ENCODE measurements around the gene KCNT2. TPM values are rescaled to one million over a fixed set of nuclear protein-coding genes. Genes with fewer than 3 reads are reported as not detected.

The KCNT2 gene
- polyA plus RNA-seq, 1 donor from 2014 or later, result 21.4 TPM

DNA sequence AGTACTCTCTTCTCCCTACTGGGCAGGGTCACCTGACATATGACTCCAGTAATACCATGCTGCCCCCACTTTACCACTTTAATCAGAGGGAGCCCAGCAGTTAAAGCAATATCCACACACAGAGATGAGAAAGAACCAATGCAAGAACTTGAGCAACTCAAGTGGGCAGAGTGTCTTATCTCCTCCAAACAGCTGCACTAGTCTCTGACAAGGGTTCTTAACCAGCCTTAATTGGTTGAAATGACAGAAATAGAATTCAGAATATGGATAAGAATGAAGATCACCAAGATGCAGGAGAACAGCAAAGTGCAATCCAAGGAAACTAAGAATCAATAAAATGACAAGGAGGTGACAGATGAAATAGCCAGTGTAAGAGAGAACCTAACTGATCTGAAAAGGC lies 91.0 kb downstream of the KCNT2 start:
- H3K4me3 ChIP-seq (ENCODE audit: low read length), result no peak overlapping the region
- no peaks in the 10 kb centered on the region for H4K20me1 ChIP-seq (ENCODE audit: insufficient read depth)
- H3K27ac ChIP-seq (ENCODE audit: low read length), result no peak overlapping the region
- no peaks in the 10 kb centered on the region for H3K27me3 ChIP-seq (ENCODE audit: insufficient read depth, low read depth, low read length)
- H3K36me3 ChIP-seq (ENCODE audit: insufficient read depth, low read length), result no peaks in the 10 kb centered on the region
- no peaks in the 10 kb centered on the region for H3F3A ChIP-seq (ENCODE audit: insufficient read depth, low read length, poor library complexity, severe bottlenecking)
- H2AFZ ChIP-seq (ENCODE audit: low read depth, low read length), result no peak overlapping the region
- TF ChIP-seq POLR2AphosphoS5 (IDR thresholded peaks at IDR 0.05) (no peak), TAF1 (IDR thresholded peaks at IDR 0.05; ENCODE audit: low read depth) (no peak), EZH2 (IDR thresholded peaks at IDR 0.05; ENCODE audit: borderline replicate concordance, insufficient read depth, low read length, poor library complexity, severe bottlenecking) (no peak), SMC3 (conservative IDR thresholded peaks at IDR 0.05; ENCODE audit: poor library complexity) (no peak), EP300 (conservative IDR thresholded peaks at IDR 0.05; ENCODE audit: poor library complexity, severe bottlenecking) (no peak)
- TF ChIP-seq, protein P1, sequence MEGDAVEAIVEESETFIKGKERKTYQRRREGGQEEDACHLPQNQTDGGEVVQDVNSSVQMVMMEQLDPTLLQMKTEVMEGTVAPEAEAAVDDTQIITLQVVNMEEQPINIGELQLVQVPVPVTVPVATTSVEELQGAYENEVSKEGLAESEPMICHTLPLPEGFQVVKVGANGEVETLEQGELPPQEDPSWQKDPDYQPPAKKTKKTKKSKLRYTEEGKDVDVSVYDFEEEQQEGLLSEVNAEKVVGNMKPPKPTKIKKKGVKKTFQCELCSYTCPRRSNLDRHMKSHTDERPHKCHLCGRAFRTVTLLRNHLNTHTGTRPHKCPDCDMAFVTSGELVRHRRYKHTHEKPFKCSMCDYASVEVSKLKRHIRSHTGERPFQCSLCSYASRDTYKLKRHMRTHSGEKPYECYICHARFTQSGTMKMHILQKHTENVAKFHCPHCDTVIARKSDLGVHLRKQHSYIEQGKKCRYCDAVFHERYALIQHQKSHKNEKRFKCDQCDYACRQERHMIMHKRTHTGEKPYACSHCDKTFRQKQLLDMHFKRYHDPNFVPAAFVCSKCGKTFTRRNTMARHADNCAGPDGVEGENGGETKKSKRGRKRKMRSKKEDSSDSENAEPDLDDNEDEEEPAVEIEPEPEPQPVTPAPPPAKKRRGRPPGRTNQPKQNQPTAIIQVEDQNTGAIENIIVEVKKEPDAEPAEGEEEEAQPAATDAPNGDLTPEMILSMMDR (IDR thresholded peaks at IDR 0.05; ENCODE audit: poor library complexity, severe bottlenecking), result no peak
- H3K79me2 ChIP-seq (replicated peaks; ENCODE audit: insufficient read depth, low read length), result peaks cover 4% of the 10 kb centered on the region
- H3K9me3 ChIP-seq (ENCODE audit: low read length), result no peaks in the 10 kb centered on the region
- no peak overlapping the region for H3K9ac ChIP-seq (ENCODE audit: low read length)
- no peak overlapping the region for H3K4me2 ChIP-seq (ENCODE audit: low read length)
- H3K9me2 ChIP-seq (ENCODE audit: insufficient read depth, low read length), result no peaks in the 10 kb centered on the region

- Histone ChIP-seq H3K79me2 (replicated peaks; ENCODE audit: insufficient read depth, low read length) (peaks cover 4% of the 10 kb centered on the region), H3K9me3 (ENCODE audit: low read length) (no peaks in the 10 kb centered on the region)
- TF ChIP-seq, protein P2, sequence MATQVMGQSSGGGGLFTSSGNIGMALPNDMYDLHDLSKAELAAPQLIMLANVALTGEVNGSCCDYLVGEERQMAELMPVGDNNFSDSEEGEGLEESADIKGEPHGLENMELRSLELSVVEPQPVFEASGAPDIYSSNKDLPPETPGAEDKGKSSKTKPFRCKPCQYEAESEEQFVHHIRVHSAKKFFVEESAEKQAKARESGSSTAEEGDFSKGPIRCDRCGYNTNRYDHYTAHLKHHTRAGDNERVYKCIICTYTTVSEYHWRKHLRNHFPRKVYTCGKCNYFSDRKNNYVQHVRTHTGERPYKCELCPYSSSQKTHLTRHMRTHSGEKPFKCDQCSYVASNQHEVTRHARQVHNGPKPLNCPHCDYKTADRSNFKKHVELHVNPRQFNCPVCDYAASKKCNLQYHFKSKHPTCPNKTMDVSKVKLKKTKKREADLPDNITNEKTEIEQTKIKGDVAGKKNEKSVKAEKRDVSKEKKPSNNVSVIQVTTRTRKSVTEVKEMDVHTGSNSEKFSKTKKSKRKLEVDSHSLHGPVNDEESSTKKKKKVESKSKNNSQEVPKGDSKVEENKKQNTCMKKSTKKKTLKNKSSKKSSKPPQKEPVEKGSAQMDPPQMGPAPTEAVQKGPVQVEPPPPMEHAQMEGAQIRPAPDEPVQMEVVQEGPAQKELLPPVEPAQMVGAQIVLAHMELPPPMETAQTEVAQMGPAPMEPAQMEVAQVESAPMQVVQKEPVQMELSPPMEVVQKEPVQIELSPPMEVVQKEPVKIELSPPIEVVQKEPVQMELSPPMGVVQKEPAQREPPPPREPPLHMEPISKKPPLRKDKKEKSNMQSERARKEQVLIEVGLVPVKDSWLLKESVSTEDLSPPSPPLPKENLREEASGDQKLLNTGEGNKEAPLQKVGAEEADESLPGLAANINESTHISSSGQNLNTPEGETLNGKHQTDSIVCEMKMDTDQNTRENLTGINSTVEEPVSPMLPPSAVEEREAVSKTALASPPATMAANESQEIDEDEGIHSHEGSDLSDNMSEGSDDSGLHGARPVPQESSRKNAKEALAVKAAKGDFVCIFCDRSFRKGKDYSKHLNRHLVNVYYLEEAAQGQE (IDR thresholded peaks at IDR 0.05; ENCODE audit: borderline replicate concordance), result no peak
- TF ChIP-seq RAD21 (conservative IDR thresholded peaks at IDR 0.05) (no peak), TAF1 (IDR thresholded peaks at IDR 0.05; ENCODE audit: low read depth) (no peak), EP300 (conservative IDR thresholded peaks at IDR 0.05; ENCODE audit: poor library complexity, severe bottlenecking) (no peak), POLR2AphosphoS5 (IDR thresholded peaks at IDR 0.05) (no peak), MXI1 (conservative IDR thresholded peaks at IDR 0.05; ENCODE audit: poor library complexity, severe bottlenecking) (no peak), EZH2 (IDR thresholded peaks at IDR 0.05; ENCODE audit: borderline replicate concordance, insufficient read depth, low read length, poor library complexity, severe bottlenecking) (no peak), SMC3 (conservative IDR thresholded peaks at IDR 0.05; ENCODE audit: poor library complexity) (no peak)
- TF ChIP-seq, protein P1 (IDR thresholded peaks at IDR 0.05; ENCODE audit: poor library complexity, severe bottlenecking), result no peak
Observed at GRCh38 chr1:196516373-196516772, 91.9 kb downstream of the KCNT2 start.

More at GRCh38 chr1:196516373-196516772, 91.9 kb downstream of the KCNT2 start:
- H3K27ac ChIP-seq (ENCODE audit: low read length), result no peak overlapping the region
- no peaks in the 10 kb centered on the region for H4K20me1 ChIP-seq (ENCODE audit: insufficient read depth)
- H3K4me2 ChIP-seq (ENCODE audit: low read length), result no peak overlapping the region
- no peak overlapping the region for H3K9ac ChIP-seq (ENCODE audit: low read length)
- no peaks in the 10 kb centered on the region for H3K27me3 ChIP-seq (ENCODE audit: insufficient read depth, low read depth, low read length)
- H3K9me2 ChIP-seq (ENCODE audit: insufficient read depth, low read length), result no peaks in the 10 kb centered on the region
- no peak overlapping the region for H3K4me3 ChIP-seq (ENCODE audit: low read length)
- H3K36me3 ChIP-seq (ENCODE audit: insufficient read depth, low read length), result no peaks in the 10 kb centered on the region
- H2AFZ ChIP-seq (ENCODE audit: low read depth, low read length), result no peak overlapping the region
- H3F3A ChIP-seq (ENCODE audit: insufficient read depth, low read length, poor library complexity, severe bottlenecking), result no peaks in the 10 kb centered on the region

Measured in neural cell (in vitro differentiated cells).